H1 (cell line): Measurements from ENCODE around the gene HOXB7. TPM values are rescaled to one million over a fixed set of nuclear protein-coding genes. Genes with fewer than 3 reads are reported as not detected.

Experiments used
- CTCF ChIA-PET: fragments of 300-600 bp; sonication (Branson Sonifier 250); formaldehyde crosslinking; loops from one replicate; lab custom pipeline; 2021; ENCODE audit not compliant: partially characterized antibody; lab: Charles Lee
- POLR2A ChIA-PET: fragments of 300-600 bp; sonication (Branson Sonifier 250); formaldehyde crosslinking; loops from one replicate; lab custom pipeline; 2021; ENCODE audit warnings: inconsistent platforms; ENCODE audit not compliant: partially characterized antibody; lab: Charles Lee
- DNase-seq, 2 experiments: peaks; one replicate each; pipeline versions ENCODE4 v3.0.0 to v3.0.0-alpha.2; 2010 to 2022; ENCODE audit warnings: low spot score in 2 of 2, low read depth in 1 of 2, mixed read lengths in 1 of 2
- FAIRE-seq: peaks from 2 replicates; lab custom pipeline; 2011; peaks lifted over from hg19 to GRCh38; lab: Jason Lieb, UNC
- H2AFZ ChIP-seq: 2 replicates; pipeline ENCODE4 v1.8.1; 2012; ENCODE audit warnings: low read length, inconsistent platforms
- H2AK5ac ChIP-seq: 2 replicates; pipeline ENCODE4 v1.6.1; 2013; ENCODE audit warnings: low read depth, low read length
- H2BK120ac ChIP-seq: replicated peaks from 2 replicates; pipeline ENCODE3; 2013; ENCODE audit warnings: low read depth, low read length, inconsistent platforms
- H2BK12ac ChIP-seq: 2 replicates; pipeline ENCODE4 v1.6.1; 2013; ENCODE audit warnings: low read depth, low read length
- H2BK15ac ChIP-seq: 2 replicates; pipeline ENCODE4 v1.6.1; 2013; ENCODE audit warnings: low read length
- H2BK20ac ChIP-seq: 2 replicates; pipeline ENCODE4 v1.6.1; 2013; ENCODE audit warnings: low read length
- H2BK5ac ChIP-seq: 2 replicates; pipeline ENCODE4 v1.6.1; 2013; ENCODE audit warnings: low read depth, low read length
- H3K14ac ChIP-seq: 2 replicates; pipeline ENCODE4 v1.6.1; 2013; ENCODE audit warnings: inconsistent platforms; ENCODE audit not compliant: insufficient read length
- H3K18ac ChIP-seq: 2 replicates; pipeline ENCODE4 v1.6.1; 2013; ENCODE audit warnings: low read length; ENCODE audit errors: extremely low read depth
- H3K23ac ChIP-seq: 2 replicates; pipeline ENCODE4 v1.6.1; 2013; ENCODE audit warnings: inconsistent platforms; ENCODE audit not compliant: insufficient read length
- H3K23me2 ChIP-seq: 2 replicates; pipeline ENCODE4 v1.6.1; 2013; ENCODE audit warnings: low read depth, low read length
- H3K27ac ChIP-seq: 2 replicates; pipeline ENCODE4 v1.6.1; 2011; ENCODE audit warnings: low read depth, low read length, inconsistent platforms
- H3K27me3 ChIP-seq, 4 experiments: replicated peaks in 1 of 4; 1 replicate in 1 of 4; 2 replicates in 3 of 4; pipeline versions ENCODE4 v1.6.1 to v1.8.1; 2011 to 2013; ENCODE audit warnings: low read length in 3 of 4, mild to moderate bottlenecking in 3 of 4, inconsistent platforms in 2 of 4, mixed read lengths in 2 of 4, moderate library complexity in 1 of 4; ENCODE audit not compliant: control insufficient read depth in 3 of 4, insufficient read depth in 3 of 4; ENCODE audit errors: extremely low read depth in 1 of 4
- H3K36me3 ChIP-seq, 4 experiments: 2 replicates each; pipeline versions ENCODE4 v1.6.1 to v1.8.1; 2011 to 2013; ENCODE audit warnings: mild to moderate bottlenecking in 4 of 4, low read length in 3 of 4, moderate library complexity in 2 of 4, control low read depth in 1 of 4, inconsistent platforms in 1 of 4; ENCODE audit not compliant: insufficient read depth in 4 of 4, control insufficient read depth in 2 of 4
- H3K4ac ChIP-seq: replicated peaks from 2 replicates; pipeline ENCODE3; 2013; ENCODE audit warnings: low read length, low read depth, mixed read lengths, inconsistent platforms; ENCODE audit not compliant: insufficient read length
- H3K4me1 ChIP-seq, 4 experiments: replicated peaks in 1 of 4; 1 replicate in 1 of 4; 2 replicates in 3 of 4; pipeline versions ENCODE4 v1.6.1 to v1.8.1; 2011 to 2013; ENCODE audit warnings: low read length in 3 of 4, inconsistent platforms in 2 of 4, mixed read lengths in 1 of 4; ENCODE audit not compliant: insufficient read depth in 4 of 4, control insufficient read depth in 3 of 4
- H3K4me2 ChIP-seq, 2 experiments: 2 replicates each; pipeline versions ENCODE4 v1.6.1 to v1.8.1; 2011 to 2013; ENCODE audit warnings: low read depth in 2 of 2, low read length in 2 of 2, control low read depth in 1 of 2, inconsistent platforms in 1 of 2, mild to moderate bottlenecking in 1 of 2; ENCODE audit not compliant: insufficient read depth in 1 of 2
- H3K4me3 ChIP-seq, 4 experiments: fragments of 200-600, 300-600 bp in 1 of 4; sonication (generic), shearing (Covaris generic), sonication (Bioruptor Twin) in 1 of 4; 2 replicates each; pipeline versions ENCODE4 v1.5.1 to v1.8.1; 2011 to 2016; ENCODE audit warnings: low read length in 4 of 4, low read depth in 3 of 4, control low read depth in 2 of 4, inconsistent platforms in 2 of 4, mild to moderate bottlenecking in 2 of 4, mixed read lengths in 1 of 4, moderate library complexity in 1 of 4; ENCODE audit not compliant: insufficient read depth in 2 of 4; ENCODE audit errors: extremely low read depth in 1 of 4
- H3K56ac ChIP-seq: replicated peaks from 2 replicates; pipeline ENCODE3; 2013; ENCODE audit warnings: low read depth, mild to moderate bottlenecking, mixed read lengths, low read length, inconsistent platforms; ENCODE audit not compliant: insufficient read length
- H3K79me1 ChIP-seq: 2 replicates; pipeline ENCODE4 v1.6.1; 2013; ENCODE audit warnings: low read depth, low read length, control low read depth
- H3K79me2 ChIP-seq, 2 experiments: 2 replicates each; pipeline versions ENCODE4 v1.6.1 to v1.8.1; 2012 to 2013; ENCODE audit warnings: low read length in 2 of 2, mild to moderate bottlenecking in 2 of 2, inconsistent platforms in 1 of 2; ENCODE audit not compliant: insufficient read depth in 2 of 2, control insufficient read depth in 1 of 2
- H3K9ac ChIP-seq, 4 experiments: replicated peaks in 1 of 4; 1 replicate in 1 of 4; 2 replicates in 3 of 4; pipeline versions ENCODE4 v1.6.1 to v1.8.1; 2011 to 2013; ENCODE audit warnings: low read depth in 3 of 4, low read length in 3 of 4, control low read depth in 2 of 4, mild to moderate bottlenecking in 2 of 4, moderate library complexity in 2 of 4, inconsistent platforms in 1 of 4; ENCODE audit errors: extremely low read depth in 1 of 4
- H3K9me3 ChIP-seq, 2 experiments: 2 replicates each; pipeline versions ENCODE4 v1.6.1 to v1.8.1; 2012 to 2013; ENCODE audit warnings: mild to moderate bottlenecking in 2 of 2, moderate library complexity in 2 of 2, control low read depth in 1 of 2, inconsistent platforms in 1 of 2, low read depth in 1 of 2, low read length in 1 of 2, mixed read lengths in 1 of 2; ENCODE audit not compliant: insufficient read depth in 2 of 2
- H4K20me1 ChIP-seq, 2 experiments: replicated peaks in 1 of 2; 2 replicates each; pipeline versions ENCODE3 to v1.8.1; 2011 to 2013; ENCODE audit warnings: inconsistent platforms in 2 of 2, low read length in 2 of 2, mild to moderate bottlenecking in 1 of 2; ENCODE audit not compliant: insufficient read depth in 2 of 2, control insufficient read depth in 1 of 2
- H4K5ac ChIP-seq: 2 replicates; pipeline ENCODE4 v1.6.1; 2013; ENCODE audit warnings: low read length, low read depth, mixed read lengths, inconsistent platforms; ENCODE audit not compliant: insufficient read length
- H4K8ac ChIP-seq: 2 replicates; pipeline ENCODE4 v1.8.0; 2013; ENCODE audit warnings: mild to moderate bottlenecking, moderate library complexity, low read length, inconsistent platforms; ENCODE audit not compliant: insufficient read depth; ENCODE audit errors: extremely low read depth
- H4K91ac ChIP-seq: replicated peaks from 2 replicates; pipeline ENCODE3; 2013; ENCODE audit warnings: low read length, mixed read lengths, inconsistent platforms; ENCODE audit not compliant: insufficient read length
- ATF3 ChIP-seq: IDR thresholded peaks from 2 replicates; pipeline ENCODE4 v1.6.1; 2011; ENCODE audit warnings: low read depth, mild to moderate bottlenecking, low read length; ENCODE audit not compliant: insufficient read depth
- KDM5A ChIP-seq: fragments of 200-600 bp; IDR thresholded peaks from 2 replicates; pipeline ENCODE4 v1.7.1; 2012; ENCODE audit warnings: mild to moderate bottlenecking, low read length, inconsistent platforms, mixed read lengths
- SAP30 ChIP-seq: fragments of 300-600 bp; sonication (generic); IDR thresholded peaks from 2 replicates; pipeline ENCODE4 v1.7.1; 2012; ENCODE audit warnings: low read length, moderate library complexity, mild to moderate bottlenecking, inconsistent platforms; ENCODE audit not compliant: insufficient read depth, insufficient replicate concordance
- SP4 ChIP-seq: IDR thresholded peaks from 2 replicates; pipeline ENCODE4 v1.6.1; 2012; ENCODE audit warnings: low read length, inconsistent platforms
- WGBS, 2 experiments: shearing (Covaris generic) in 1 of 2; methylation state at CpG; one replicate each; pipeline versions ENCODE4 v1.1.6 to v1.1.7; 2013 to 2015; ENCODE audit warnings: low lambda C conversion rate in 2 of 2, mixed read lengths in 2 of 2, inconsistent platforms in 1 of 2, low coverage in 1 of 2, missing lambda C conversion rate in 1 of 2; ENCODE audit not compliant: insufficient replicate concordance in 2 of 2, insufficient coverage in 1 of 2, insufficient read length in 1 of 2; ENCODE audit errors: extremely low coverage in 1 of 2, missing lambda C conversion rate in 1 of 2; 5-methylcytosine and 5-hydroxymethylcytosine counted together
- polyA plus RNA-seq, 7 experiments: library from polyadenylated mRNA; depleted of rRNA in 3 of 7; stranded (reverse) in 5 of 7; unstranded in 2 of 7; fragments of >200 nt in 5 of 7; fragments of 200-250 nt in 2 of 7; gene quantifications; 1 replicate in 5 of 7; 2 replicates in 1 of 7; 4 replicates in 1 of 7; pipeline versions ENCODE4 v1.2.1 to v1.2.3, GENCODE V29; 2011 to 2013; ENCODE audit warnings: missing spikeins in 2 of 7, mixed read lengths in 2 of 7
- total RNA-seq: library from RNA; stranded (reverse); fragmentation: NEBNext Ultra II Directional; extraction: Animal tissue kit (Norgen Biotek cat#: 25700); gene quantifications from 2 replicates; pipeline ENCODE4 v1.2.1, GENCODE V29; 2021

HOXB7 gene
- total and polyA plus RNA-seq, 2 of the 8 experiments (the other 6 are each of a cell fraction or from before 2014, with no cell fraction given): not detected

DNA sequence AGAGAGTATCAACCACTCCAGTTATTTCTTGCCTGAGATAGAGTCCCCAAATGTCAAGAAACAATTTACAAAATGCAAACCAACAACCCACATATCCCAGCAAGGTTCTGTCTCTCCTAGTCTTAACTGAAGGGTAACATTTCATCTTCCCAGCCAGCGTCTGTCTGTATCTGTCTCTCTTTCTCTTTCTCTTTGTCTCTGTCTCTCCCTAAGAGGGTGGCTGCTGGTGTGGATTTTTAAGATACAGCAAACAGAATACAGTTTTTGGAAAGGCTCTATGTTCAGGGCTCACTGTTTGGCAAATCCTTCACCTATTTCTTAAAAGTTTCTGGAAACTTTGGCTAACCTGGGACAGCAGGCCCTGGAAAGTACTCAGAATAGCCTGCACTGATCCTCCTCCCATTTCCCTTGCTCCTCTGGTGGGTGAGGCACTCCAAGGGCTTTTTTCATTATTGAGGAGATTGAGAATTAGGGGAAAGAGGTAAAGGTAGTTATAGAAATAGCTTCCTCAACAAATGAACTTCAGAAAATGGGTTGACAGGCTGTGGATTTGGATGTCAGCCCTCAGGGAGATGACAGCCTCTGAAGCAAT is 38.9 kb downstream of the HOXB7 start:
- Histone ChIP-seq H4K20me1 (peaks cover 14 to 41% of the 10 kb centered on the region in 2 experiments), H4K5ac (no peak overlapping the region), H3K4me2 (no peak overlapping the region), H3K56ac (no peak overlapping the region), H3K27me3 (peaks cover 99 to 100% (median 100%) of the 10 kb centered on the region in 4 experiments), H2BK12ac (no peak overlapping the region; the same call in 1 of the 2 replicates), H2BK5ac (no peak overlapping the region), H3K79me2 (no peaks in the 10 kb centered on the region), H4K91ac (no peak overlapping the region), H2AFZ (no peak overlapping the region), H4K8ac (no peak overlapping the region), H3K79me1 (no peaks in the 10 kb centered on the region), H3K9ac (no peak overlapping the region), H3K9me3 (no peaks in the 10 kb centered on the region), H2BK15ac (no peak overlapping the region), H3K23ac (no peak overlapping the region), H3K4ac (no peak overlapping the region), H3K4me3 (no peak overlapping the region), H3K14ac (no peak overlapping the region), H3K4me1 (peaks cover 0 to 5% (median 3%) of the 10 kb centered on the region in 4 experiments; a peak in 4 of 7 replicates), H2BK120ac (no peak overlapping the region), H3K23me2 (no peaks in the 10 kb centered on the region), H2BK20ac (no peak overlapping the region), H3K27ac (no peak overlapping the region), H2AK5ac (no peak overlapping the region), H3K36me3 (no peaks in the 10 kb centered on the region; a peak in 1 of 8 replicates), H3K18ac (no peak overlapping the region)
- ChIA-PET CTCF (interaction anchor here (0.9 to 1.0 kb wide), 2 partner anchors 41 to 43 kb away, joined by 3 read pairs; partner anchors contain the start of gene HOXB8), POLR2A (no interaction called here)
- 10% methylated on average over 1 of the region's 1 CpG; no CpG with 5 or more reads in 1 of the 2 experiments for WGBS, 2 experiments
- FAIRE-seq (no peak), DNase-seq (no peak)
- TF ChIP-seq ATF3 (no peak), KDM5A (no peak), SAP30 (no peak), SP4 (no peak)
